GM21447 (cell line): Measurements from ENCODE around the gene RRP1.

Experiments
- ATAC-seq: cut with Tn5 transposase; IDR thresholded peaks from one replicate; pipeline ENCODE4 v1.9.1; 2021; ENCODE audit not compliant: unreplicated experiment

Gene RRP1

GRCh38 chr21:43758111-43758641, 31.2 kb upstream of the RRP1 start:
- no peak for ATAC-seq

- no peak for ATAC-seq
Observed at GRCh38 chr21:43758811-43759210, 30.6 kb upstream of the RRP1 start.

GRCh38 chr21:43759651-43760050, 29.7 kb upstream of the RRP1 start:
- ATAC-seq, result no peak

- ATAC-seq, result no peak
Observed at GRCh38 chr21:43760391-43760958, 28.9 kb upstream of the RRP1 start.

- ATAC-seq, result no peak
Observed at GRCh38 chr21:43761886-43762285, 27.5 kb upstream of the RRP1 start.

- no peak for ATAC-seq
Observed at GRCh38 chr21:43762303-43763128, 26.9 kb upstream of the RRP1 start.

- ATAC-seq, result no peak
Observed at GRCh38 chr21:43763901-43764523, 25.4 kb upstream of the RRP1 start.

- no peak for ATAC-seq
Observed at GRCh38 chr21:43764576-43765495, 24.5 kb upstream of the RRP1 start.

GRCh38 chr21:43766734-43767497, 22.5 kb upstream of the RRP1 start:
- no peak for ATAC-seq

- no peak for ATAC-seq
Observed at GRCh38 chr21:43767498-43767983, 21.8 kb upstream of the RRP1 start.

- no peak for ATAC-seq
Observed at GRCh38 chr21:43767984-43768867, 21.2 kb upstream of the RRP1 start.

GRCh38 chr21:43768868-43769167, 20.6 kb upstream of the RRP1 start:
- ATAC-seq, result no peak

GRCh38 chr21:43769325-43769958, 19.9 kb upstream of the RRP1 start:
- no peak for ATAC-seq

- ATAC-seq, result no peak
Observed at GRCh38 chr21:43770066-43770655, 19.2 kb upstream of the RRP1 start.

GRCh38 chr21:43771199-43771675, 18.1 kb upstream of the RRP1 start:
- no peak for ATAC-seq

- no peak for ATAC-seq
Observed at GRCh38 chr21:43771698-43772424, 17.5 kb upstream of the RRP1 start.

- ATAC-seq, result no peak
Observed at GRCh38 chr21:43772425-43772821, 17.0 kb upstream of the RRP1 start.

GRCh38 chr21:43774163-43774562, 15.2 kb upstream of the RRP1 start:
- no peak for ATAC-seq
